Measurements from ENCODE around the gene DIS3L2.
"Not testable (repeated sequence)": the region's sequence is repeated elsewhere in the genome, so short reads cannot be mapped to it uniquely, and the experiment has no call there.

Gene DIS3L2

GRCh38 chr2:231928901-231929725 is 32.4 kb upstream of the DIS3L2 start:
- DNase-seq, result no peak

- peak; percentile 66 for DNase-seq
Measured at GRCh38 chr2:231929961-231930592, 31.4 kb upstream of the DIS3L2 start.

GRCh38 chr2:231930593-231931281 is 30.8 kb upstream of the DIS3L2 start:
- peak; percentile 45 for DNase-seq

GRCh38 chr2:231931481-231931915 is 30.0 kb upstream of the DIS3L2 start:
- no peak for DNase-seq

GRCh38 chr2:231932711-231932970 is 28.9 kb upstream of the DIS3L2 start:
- no peak for DNase-seq

GRCh38 chr2:231932985-231933915 is 28.3 kb upstream of the DIS3L2 start:
- no peak for DNase-seq

- DNase-seq, result peak; percentile 60
Measured at GRCh38 chr2:231933916-231934401, 27.6 kb upstream of the DIS3L2 start.

- no peak for DNase-seq
Measured at GRCh38 chr2:231934441-231935206, 26.9 kb upstream of the DIS3L2 start.

GRCh38 chr2:231935207-231935524 is 26.3 kb upstream of the DIS3L2 start:
- no peak for DNase-seq

- no peak for DNase-seq
Measured at GRCh38 chr2:231935815-231936214, 25.7 kb upstream of the DIS3L2 start.

GRCh38 chr2:231936491-231936890 is 25.0 kb upstream of the DIS3L2 start:
- DNase-seq, result no peak

- no peak for DNase-seq
Measured at GRCh38 chr2:231937057-231937456, 24.5 kb upstream of the DIS3L2 start.

- no peak for DNase-seq
Measured at GRCh38 chr2:231939022-231939421, 22.5 kb upstream of the DIS3L2 start.

- DNase-seq, result no peak
Measured at GRCh38 chr2:231940795-231941194, 20.7 kb upstream of the DIS3L2 start.

- DNase-seq, result no peak
Measured at GRCh38 chr2:231941673-231942072, 19.8 kb upstream of the DIS3L2 start.

- no peak for DNase-seq
Measured at GRCh38 chr2:231942180-231942579, 19.3 kb upstream of the DIS3L2 start.

GRCh38 chr2:231946241-231946814 is 15.2 kb upstream of the DIS3L2 start:
- no peak for DNase-seq

- not testable (repeated sequence) for DNase-seq
Measured at GRCh38 chr2:231947112-231947511, 14.4 kb upstream of the DIS3L2 start.

- DNase-seq, result no peak
Measured at GRCh38 chr2:231947694-231948093, 13.8 kb upstream of the DIS3L2 start.

- no peak for DNase-seq
Measured at GRCh38 chr2:231951452-231952035, 10.0 kb upstream of the DIS3L2 start.

GRCh38 chr2:231955758-231956472 is 5.6 kb upstream of the DIS3L2 start:
- DNase-seq, result no peak

Measured in NCI-H1694 (cell line).